Ascending aorta (tissue), 2 donors: Measurements from ENCODE around the gene PSMB7. TPM values are rescaled to one million over a fixed set of nuclear protein-coding genes. Genes with fewer than 3 reads are reported as not detected.

Experiments
- DNase-seq, 2 donors: peaks; one replicate each; pipeline ENCODE4 v3.0.0-alpha.2; 2019; ENCODE audit warnings: low spot score in 2 of 2
- H3K27ac ChIP-seq, 2 donors: fragments of 200-600 bp; sonication (generic); one replicate each; pipeline ENCODE4 v1.5.1; 2016 to 2017; ENCODE audit warnings: mild to moderate bottlenecking in 1 of 2
- H3K27me3 ChIP-seq: fragments of 200-600 bp; sonication (generic); one replicate; pipeline ENCODE4 v1.5.1; 2017
- H3K36me3 ChIP-seq, 2 donors: fragments of 200-600 bp; sonication (generic); one replicate each; pipeline ENCODE4 v1.5.1; 2016
- H3K4me1 ChIP-seq, 2 donors: fragments of 200-600 bp; sonication (generic); one replicate each; pipeline ENCODE4 v1.5.1; 2016 to 2017; ENCODE audit warnings: mild to moderate bottlenecking in 1 of 2
- H3K4me3 ChIP-seq, 2 donors: fragments of 200-600 bp; sonication (generic); one replicate each; pipeline ENCODE4 v1.5.1; 2016 to 2017; ENCODE audit warnings: mild to moderate bottlenecking in 1 of 2
- H3K9me3 ChIP-seq, 2 donors: fragments of 200-600 bp; sonication (generic); one replicate each; pipeline ENCODE4 v1.5.1; 2016
- intact Hi-C: fragments of 100-400 bp; cut with DNase I; formaldehyde crosslinking; loops from one replicate; pipeline ENCODE4 v1.15.1; 2023
- total RNA-seq: library from RNA; depleted of rRNA; stranded (reverse); fragments of >200 nt; gene quantifications from one replicate; pipeline ENCODE4 v1.1.0, GENCODE V29; 2016
- TF ChIP-seq, protein P1 (sequence below), 3 experiments: fragments of 200-600 bp in 2 of 3; fragments of 450-650 bp in 1 of 3; sonication (generic) in 2 of 3; IDR thresholded peaks; one replicate each; pipeline ENCODE4 v1.5.1; 2016 to 2019; ENCODE audit warnings: antibody characterized with exemption in 3 of 3, mild to moderate bottlenecking in 1 of 3, moderate library complexity in 1 of 3

PSMB7 gene
- total RNA-seq, 1 donor from 2014 or later: 21.1 TPM

- intact Hi-C loops: no loop called here
- Histone ChIP-seq H3K27ac (no peak overlapping the region), H3K4me1 (no peaks in the 10 kb centered on the region)
Measured at GRCh38 chr9:124326378-124326777, 88.9 kb downstream of the PSMB7 start.

GRCh38 chr9:124325816-124326215 is 89.4 kb downstream of the PSMB7 start:
- intact Hi-C loops: no loop called here
- H3K36me3 ChIP-seq: peaks cover 56 to 80% of the 10 kb centered on the region in 2 donors

More at GRCh38 chr9:124326378-124326777, 88.9 kb downstream of the PSMB7 start:
- H3K4me3 ChIP-seq: no peak overlapping the region
- DNase-seq: no peak
- H3K36me3 ChIP-seq: peaks cover 59 to 78% of the 10 kb centered on the region in 2 donors
- TF ChIP-seq, protein P1, sequence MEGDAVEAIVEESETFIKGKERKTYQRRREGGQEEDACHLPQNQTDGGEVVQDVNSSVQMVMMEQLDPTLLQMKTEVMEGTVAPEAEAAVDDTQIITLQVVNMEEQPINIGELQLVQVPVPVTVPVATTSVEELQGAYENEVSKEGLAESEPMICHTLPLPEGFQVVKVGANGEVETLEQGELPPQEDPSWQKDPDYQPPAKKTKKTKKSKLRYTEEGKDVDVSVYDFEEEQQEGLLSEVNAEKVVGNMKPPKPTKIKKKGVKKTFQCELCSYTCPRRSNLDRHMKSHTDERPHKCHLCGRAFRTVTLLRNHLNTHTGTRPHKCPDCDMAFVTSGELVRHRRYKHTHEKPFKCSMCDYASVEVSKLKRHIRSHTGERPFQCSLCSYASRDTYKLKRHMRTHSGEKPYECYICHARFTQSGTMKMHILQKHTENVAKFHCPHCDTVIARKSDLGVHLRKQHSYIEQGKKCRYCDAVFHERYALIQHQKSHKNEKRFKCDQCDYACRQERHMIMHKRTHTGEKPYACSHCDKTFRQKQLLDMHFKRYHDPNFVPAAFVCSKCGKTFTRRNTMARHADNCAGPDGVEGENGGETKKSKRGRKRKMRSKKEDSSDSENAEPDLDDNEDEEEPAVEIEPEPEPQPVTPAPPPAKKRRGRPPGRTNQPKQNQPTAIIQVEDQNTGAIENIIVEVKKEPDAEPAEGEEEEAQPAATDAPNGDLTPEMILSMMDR (IDR thresholded peaks at IDR 0.05): no peak
- H3K9me3 ChIP-seq: no peaks in the 10 kb centered on the region
- H3K27me3 ChIP-seq: no peaks in the 10 kb centered on the region

GRCh38 chr9:124323904-124324303 is 91.3 kb downstream of the PSMB7 start:
- no peak overlapping the region for H3K27ac ChIP-seq
- peaks cover 0 to 4% of the 10 kb centered on the region in 2 donors for H3K4me1 ChIP-seq
- H3K9me3 ChIP-seq: no peaks in the 10 kb centered on the region
- H3K27me3 ChIP-seq: no peaks in the 10 kb centered on the region
- TF ChIP-seq, protein P1 (IDR thresholded peaks at IDR 0.05): no peak
- peaks cover 43 to 69% of the 10 kb centered on the region in 2 donors for H3K36me3 ChIP-seq
- no peak for DNase-seq
- H3K4me3 ChIP-seq: no peak overlapping the region
- intact Hi-C loops: no loop called here

More at GRCh38 chr9:124325816-124326215, 89.4 kb downstream of the PSMB7 start:
- no peak overlapping the region for H3K27ac ChIP-seq
- H3K4me3 ChIP-seq: no peak overlapping the region
- TF ChIP-seq, protein P1 (IDR thresholded peaks at IDR 0.05): no peak
- no peaks in the 10 kb centered on the region for H3K9me3 ChIP-seq
- no peak for DNase-seq
- no peaks in the 10 kb centered on the region for H3K27me3 ChIP-seq
- no peaks in the 10 kb centered on the region for H3K4me1 ChIP-seq

DNA sequence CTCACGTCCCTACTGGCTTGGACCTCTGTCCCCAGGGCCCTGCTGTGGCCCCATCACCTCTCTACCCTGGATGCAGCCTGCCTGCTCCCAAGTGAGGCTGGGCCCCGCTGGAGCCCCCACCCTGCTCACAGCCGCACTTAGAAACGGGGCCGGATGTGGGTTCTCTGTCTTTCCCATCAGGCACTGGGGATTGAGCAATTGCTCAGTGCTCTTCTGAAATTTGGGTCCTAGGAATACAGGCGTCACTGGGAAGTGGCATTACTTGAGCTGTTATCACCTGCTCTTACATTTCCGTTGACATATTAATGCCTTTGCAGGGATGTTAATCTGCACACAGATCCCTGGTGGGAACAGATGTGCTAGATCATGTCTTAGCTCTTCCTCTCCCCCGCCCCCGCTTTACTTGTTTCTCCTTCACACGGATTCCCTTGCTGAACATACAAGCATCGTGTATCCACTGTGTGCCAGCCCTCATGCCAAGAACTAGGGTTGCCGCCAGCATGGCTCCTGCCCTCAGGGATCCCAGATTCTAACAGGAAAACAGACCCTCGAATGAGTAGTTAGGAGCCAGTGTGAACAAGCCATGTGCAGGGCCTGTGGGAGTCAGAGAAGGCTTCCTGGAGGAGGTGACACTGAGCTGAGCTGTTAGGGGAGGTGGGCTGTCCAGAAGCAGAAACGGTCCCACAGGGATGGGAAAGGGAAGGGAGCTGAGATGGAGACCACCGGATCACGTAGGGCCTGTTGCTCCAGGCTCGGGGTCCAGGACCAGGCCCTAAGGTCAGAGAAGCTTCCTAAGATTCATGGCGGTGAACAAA is 92.4 kb downstream of the PSMB7 start:
- Histone ChIP-seq H3K9me3 (no peaks in the 10 kb centered on the region), H3K27ac (no peak overlapping the region), H3K36me3 (peaks cover 32 to 65% of the 10 kb centered on the region in 2 donors), H3K4me1 (peaks cover 0 to 4% of the 10 kb centered on the region in 2 donors), H3K27me3 (no peaks in the 10 kb centered on the region), H3K4me3 (no peak overlapping the region)
- intact Hi-C loops: no loop called here
- TF ChIP-seq, protein P1 (IDR thresholded peaks at IDR 0.05): no peak
- DNase-seq: no peak

DNA sequence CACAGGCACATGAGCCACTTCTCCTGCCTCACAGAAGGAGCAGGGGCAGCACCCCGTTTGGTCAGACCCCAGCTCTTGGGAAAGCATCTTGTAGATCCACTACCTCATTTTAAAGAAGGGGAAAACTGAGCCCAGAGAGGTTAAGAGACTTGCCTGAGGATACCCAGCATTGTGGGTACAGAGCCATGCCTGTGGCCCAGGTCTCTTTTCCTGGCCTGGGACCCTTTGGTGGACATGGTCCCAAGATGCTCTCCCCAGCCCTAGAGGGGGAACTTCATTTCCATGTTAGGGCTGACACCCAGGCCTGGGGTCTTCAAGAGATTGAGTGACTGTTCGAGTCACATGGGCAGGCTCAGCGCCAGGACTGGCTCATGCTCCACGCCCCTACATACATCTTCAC is 93.3 kb downstream of the PSMB7 start:
- Histone ChIP-seq H3K9me3 (no peaks in the 10 kb centered on the region), H3K27ac (no peak overlapping the region), H3K27me3 (no peaks in the 10 kb centered on the region), H3K4me3 (no peak overlapping the region), H3K36me3 (peaks cover 28 to 63% of the 10 kb centered on the region in 2 donors), H3K4me1 (peaks cover 0 to 4% of the 10 kb centered on the region in 2 donors)
- intact Hi-C loops: loop anchor here (2.0 kb wide), 1 partner anchor 63 kb away; no protein-coding TSS in a partner anchor
- TF ChIP-seq, protein P1 (IDR thresholded peaks at IDR 0.05): no peak
- no peak for DNase-seq
